ENCODE results near the gene STRN4.
A peak's percentile ranks its signal among the peaks of the same experiment; 100 is the strongest.

Gene STRN4

DNA sequence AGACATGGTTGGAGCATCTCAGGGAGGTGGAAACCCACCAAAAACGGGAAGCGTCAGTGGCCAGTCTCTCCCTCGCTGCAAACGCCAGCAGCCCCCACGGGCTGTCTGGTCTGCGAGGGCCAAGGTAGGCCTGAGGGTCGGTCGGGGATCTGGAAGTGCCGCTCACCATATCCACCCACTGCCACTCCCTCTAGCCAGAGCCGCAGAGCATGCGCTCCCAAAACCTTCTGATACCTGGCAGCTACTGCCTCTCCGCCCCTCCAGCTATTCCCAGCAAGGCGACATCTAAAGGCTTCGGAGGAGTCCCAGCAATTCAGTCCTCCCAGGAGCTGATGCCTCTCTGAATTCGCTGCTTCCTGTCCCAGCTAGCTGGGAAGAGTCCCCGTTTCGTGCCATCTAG lies 4.8 kb downstream of the STRN4 start:
- no peak for DNase-seq

DNA sequence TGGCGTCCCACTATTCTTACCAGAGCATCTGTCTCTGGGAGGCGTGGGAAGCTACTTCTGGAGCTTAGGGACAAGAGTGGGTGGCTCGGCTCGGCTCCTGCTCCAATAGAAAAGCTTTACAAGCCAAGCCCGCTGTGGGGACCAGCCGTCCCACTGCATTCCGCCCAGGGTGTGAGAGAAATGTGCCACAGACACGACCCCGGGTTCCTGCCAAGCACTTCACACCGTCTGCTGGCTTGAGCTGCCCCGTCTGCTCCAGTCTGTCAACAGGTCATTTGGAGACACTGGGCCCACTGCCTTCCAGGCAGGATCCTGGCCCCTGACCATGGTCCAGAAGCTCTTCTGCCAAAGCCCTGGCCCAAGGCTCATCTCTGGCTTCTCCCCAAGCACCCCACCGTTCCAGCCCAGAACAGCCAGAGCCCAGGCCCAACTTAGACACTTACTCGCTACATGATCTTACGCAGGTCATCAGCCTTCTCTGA lies 6.9 kb downstream of the STRN4 start:
- DNase-seq: no peak

DNA sequence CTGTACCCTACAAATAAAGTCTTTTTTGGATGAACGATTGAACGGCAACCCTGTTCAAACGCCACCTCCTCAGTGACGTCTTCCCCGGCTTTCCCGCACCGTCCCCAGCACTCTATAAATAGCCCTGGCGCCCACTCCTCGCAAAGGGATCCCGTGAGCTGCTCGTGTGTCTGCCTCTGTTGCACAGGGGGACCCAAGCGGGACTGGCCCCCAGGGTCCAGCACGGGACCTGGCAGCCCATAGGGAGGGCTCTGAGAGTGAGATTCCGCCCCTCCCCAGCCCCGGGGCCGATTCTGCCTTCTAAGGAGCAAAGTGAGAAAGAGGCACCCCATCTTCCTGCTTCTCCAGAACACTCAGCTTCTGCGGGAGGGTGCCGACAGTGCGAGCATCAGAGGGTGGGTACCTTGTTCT lies 8.5 kb downstream of the STRN4 start:
- no peak for DNase-seq

DNA sequence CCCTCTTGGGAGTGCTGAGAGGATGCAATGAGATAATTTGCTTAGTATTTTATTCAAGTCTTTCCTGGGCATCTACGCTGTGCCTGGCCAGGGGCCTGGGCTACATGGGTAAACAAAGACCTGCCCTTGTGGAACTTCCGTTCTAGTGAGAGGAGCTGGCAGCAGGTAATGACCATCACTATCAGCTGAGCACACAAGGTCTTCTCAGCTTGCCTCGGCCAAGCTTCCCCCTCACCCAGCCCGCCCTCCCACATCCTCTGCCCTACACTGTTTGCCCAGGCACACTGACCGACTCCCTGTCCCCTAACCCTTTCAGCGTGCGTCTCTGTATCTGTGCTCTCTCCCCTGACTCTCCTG lies 9.0 kb downstream of the STRN4 start:
- DNase-seq: no peak

DNA sequence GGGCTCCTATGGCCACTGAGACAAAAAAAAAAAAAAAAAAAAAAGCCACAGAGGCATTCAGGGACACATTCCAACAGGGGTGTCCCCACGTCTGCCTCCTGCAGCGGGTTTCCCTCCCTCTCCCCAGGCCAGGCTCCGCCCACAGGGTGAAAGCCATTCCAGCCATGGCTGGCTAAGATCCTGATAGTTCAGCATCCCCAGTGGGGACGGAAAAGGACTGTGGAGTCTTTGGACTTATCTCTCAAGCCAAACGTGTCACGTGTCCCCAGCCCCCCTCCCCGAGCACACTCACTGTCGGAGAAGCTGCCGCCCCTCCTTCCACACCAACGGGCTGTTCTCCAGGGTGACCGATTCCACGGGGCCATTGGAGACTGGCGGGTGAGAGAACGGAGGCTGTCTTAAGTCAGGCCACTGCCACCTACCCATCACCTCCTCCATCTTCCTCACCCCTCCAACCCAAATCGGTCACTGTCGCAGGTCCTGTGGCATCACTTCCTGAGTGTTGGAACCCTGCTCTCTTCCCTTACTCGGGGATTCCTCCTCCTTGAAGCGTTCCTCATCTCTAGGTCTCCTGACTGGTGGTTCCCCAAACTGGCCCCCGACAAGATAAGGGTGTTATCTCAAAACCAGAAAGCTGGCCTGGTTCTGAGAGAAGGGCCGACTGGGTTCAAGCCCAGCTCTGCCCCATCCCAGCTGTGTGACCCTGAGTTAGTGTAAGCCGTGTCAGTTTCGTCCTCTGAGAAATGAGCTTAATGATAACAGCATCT lies 9.5 kb downstream of the STRN4 start:
- DNase-seq: no peak

DNA sequence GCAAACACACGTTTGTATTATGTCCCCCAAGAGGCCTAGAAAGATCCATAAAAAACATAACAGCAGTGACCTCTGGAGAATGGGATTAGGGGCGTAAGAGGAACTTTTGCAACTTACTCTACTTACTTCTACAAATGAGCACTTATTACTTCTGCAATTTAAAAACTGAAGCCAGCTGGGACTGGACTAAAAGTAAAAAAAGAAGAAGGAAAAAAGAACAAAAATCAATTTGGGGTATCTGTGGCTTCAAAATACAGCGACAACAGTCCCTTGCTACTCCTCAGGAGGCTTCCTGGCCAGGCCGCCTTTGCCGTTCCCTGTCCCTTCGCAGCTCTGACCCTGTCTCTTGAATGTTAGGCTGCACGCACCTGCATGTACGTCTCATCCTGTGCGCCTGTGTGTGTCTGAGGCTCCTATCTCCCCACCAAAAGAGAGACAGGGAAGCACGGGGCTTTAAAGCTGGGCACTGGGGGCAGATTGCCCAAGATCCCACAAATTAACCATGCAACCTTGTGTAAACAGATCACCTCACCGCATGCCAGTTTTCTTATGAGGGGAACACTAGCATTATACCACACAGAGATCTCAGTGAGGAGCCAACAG lies 12.5 kb downstream of the STRN4 start:
- no peak for DNase-seq

DNA sequence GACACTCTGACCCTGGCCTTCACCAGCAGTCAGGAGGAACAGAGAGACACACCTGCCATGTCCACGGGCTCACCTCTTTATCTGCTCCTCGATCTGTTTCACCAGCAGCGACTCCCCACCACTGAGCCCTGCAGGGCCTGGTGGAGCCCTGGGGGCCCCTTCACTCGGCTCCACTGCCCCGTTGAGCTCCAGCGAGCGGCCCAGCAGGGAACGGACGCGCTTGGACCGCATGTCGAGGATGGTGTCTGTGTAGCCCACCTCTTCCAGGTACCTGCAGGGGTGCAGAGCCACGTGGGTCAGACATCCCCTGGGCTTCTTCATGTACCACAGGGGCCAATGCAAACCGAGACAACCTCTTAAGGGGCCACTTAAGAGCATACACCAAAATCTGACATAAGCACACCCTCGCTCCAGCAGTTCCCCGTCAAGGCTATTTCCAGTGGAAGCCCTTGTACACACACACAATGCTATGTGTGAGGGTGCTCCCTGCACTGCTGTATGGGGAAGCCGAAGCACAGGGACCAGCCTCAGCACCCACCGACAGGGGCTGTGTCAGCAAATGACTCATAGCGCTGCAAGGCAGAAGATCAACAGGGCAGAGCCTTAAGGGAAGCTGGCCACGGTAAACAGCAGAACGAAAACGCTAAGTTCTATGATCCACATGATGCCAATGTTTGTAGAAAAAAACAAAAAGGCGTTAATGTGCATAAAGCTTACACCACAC lies 13.1 kb downstream of the STRN4 start:
- DNase-seq: no peak

DNA sequence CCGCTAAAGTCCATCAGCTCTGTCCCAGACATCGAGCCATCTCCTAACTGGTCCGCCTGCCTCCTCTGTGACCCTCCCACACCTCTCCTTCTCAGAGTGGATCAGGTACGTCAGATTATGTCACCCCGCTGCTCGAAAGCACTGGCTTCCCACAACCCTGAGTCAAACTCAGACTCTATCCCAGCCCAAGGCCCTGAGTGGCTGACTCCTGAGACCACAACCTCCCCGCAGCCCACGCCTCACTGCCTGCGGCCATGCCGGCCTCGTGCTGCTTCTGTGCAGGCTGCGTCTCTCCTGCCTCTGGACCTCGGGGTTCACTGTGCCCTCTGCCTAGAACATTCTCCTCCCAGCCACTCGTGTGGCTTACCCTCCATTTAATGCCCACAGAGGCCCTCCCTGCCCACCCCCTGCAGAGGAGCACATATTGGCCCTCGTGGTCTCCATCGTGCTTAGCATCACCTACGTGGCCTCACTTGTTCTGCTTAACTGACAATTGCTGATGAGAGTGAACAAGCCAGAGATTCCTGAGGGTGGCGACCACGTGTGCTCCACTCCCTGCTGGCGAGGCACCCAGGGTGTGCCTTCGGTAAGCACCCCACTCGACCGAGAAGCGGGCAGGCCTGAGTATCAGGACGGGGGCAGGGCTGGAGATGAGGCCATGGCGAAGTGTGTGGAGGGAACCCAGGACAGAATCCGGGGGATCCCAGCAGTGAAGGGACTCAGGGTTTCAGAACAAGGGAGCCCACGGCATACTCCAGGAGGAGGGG lies 13.9 kb downstream of the STRN4 start:
- DNase-seq: no peak

DNA sequence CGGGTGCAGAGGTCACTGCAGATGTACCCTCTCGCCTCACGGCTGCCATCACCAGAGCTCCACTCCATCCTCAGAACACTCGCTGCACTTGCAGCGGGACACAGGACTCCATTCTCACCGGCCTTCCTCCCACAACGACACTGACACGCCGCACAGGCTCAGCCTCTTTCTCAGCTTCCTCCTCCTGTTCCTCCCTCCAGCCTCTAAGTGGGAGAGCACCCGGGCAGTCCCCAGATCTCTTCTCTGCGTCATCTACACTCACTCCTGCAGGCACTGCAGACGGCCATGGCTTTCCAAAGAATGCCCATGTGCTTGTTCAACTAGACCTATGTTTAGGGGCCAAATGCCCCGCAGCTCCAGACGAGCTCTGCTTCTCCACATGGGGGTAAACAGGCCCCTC lies 14.7 kb downstream of the STRN4 start:
- no peak for DNase-seq

DNA sequence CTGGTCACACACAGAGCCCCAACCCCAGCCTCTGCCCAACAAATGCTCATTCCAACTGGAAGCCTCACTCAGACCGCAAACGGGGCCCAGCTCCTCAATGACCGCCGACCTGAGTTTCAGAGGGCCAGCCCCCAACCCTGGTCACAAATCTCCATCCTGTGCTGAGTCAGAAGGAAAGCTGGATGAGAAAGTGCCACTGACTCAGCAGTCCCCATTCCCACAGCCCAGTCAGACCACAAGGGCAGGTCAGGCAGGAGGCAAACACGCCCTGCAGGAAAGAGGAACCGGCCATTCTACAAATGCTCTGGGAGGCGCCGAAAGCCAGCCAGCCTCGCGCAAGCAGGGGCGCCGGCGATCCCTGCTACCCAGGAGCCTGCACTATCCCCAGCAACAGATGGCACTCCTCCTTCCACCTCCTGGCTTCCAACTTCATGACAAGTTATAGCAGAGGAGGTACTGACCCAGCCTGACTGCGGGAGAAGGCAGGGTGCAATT lies 15.2 kb downstream of the STRN4 start:
- DNase-seq: no peak

DNA sequence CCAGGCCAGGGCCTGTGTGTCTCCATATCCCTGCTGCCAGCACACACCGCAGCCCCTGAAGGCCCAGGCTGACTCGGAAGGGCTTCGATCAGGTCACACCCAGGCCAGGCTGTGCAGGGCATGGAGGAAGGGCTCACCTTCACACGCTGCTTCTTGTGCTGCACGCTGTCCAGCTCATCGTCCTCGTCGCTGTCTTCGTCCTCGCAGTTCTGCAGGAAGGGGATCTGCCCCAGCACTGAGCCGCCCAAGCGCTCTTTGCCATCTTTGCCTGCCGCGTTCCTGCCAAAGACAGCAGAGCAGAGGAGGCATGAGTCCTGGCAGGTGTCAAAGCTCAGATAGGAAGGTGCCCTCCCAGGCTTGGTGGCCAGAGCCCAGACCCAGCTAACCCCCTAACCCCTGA lies 15.7 kb downstream of the STRN4 start:
- DNase-seq: no peak

DNA sequence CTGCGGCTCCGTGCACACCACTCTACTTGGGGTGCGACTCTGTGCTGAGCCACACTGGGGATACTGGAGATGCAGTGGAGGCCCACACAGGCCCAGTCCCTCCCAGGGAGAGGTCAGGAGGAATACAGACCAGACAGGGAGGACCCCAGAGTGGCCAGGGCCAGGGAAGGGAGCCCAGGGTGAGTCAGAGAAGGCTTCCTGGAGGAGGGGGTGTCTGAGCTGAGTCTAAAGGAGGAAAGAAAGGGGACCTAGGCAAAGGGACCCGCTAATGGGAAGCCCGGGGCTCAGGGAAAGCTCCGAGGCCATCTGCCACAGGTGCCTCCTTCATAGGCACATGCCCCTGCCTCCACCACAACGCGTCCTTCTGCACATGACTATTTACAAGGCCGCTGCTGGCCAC lies 16.1 kb downstream of the STRN4 start:
- no peak for DNase-seq

DNA sequence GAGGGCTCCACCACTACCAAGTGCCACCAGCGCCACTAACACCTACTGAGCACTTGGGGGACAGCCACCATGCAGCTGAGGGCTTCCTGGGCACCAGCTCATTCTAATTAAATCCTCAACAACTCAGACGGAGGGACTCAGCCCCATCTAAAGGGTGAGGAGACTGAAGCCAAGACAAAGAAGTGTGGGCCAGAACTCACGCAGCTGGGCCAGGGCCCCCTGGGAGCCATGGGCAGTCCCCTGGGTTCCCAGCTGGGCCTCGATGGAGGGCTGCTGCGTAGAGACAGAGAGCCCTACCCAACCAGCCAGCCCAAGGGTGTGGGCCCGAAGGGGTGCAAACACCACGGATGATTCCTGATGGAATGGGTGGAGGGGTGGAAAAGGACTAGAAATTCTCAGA lies 16.6 kb downstream of the STRN4 start:
- no peak for DNase-seq

DNA sequence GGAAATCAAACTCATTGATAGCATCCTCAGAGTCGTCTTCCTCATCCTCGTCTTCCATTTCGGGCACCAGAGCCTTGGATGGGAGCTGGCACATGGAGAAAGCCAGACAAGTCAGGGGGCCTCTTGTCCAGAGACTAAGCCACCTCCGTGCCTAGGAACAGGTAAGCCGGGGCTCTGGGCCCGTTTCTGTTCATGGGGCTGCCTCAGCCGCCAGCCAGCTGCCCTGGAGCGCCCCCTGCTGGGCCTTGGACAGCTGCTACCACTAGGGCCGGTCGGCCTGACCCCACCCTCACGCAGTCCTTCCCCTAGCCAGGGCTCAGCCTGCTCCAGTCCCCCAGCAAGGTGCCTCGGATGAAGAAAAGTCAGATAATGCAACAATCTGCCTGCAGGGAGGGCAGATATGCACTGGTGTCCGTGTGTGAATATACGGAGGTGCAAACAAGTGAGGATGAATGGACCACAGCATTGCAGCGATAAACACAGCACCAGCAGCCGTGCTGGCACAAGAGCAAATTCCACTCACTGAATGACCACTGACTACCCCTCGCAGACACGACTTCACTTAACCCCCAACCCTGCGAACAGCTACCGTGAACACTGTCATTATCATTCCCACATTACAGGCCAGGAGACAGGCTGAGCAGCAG lies 17.4 kb downstream of the STRN4 start:
- DNase-seq: peak; percentile 71

DNA sequence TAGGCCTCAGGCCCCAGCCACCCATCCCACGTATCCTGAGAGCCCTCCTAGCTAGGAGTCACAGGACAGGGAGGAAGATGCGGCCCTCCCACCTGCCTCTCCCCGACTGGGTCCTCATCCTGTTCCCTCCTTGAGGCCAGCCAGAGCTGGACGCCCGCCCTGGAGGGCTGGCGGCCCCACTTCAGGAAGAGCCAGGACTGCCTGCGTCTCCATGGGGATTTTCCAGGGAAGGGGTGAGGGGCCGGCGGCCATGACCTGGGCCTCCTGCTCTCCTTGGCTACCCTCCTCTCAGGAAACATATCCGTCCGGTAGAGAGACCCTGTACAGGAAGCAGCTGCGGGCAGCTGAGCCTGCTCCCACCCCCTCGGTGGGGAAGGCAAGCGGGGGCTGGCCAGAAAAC lies 18.0 kb downstream of the STRN4 start:
- no peak for DNase-seq

DNA sequence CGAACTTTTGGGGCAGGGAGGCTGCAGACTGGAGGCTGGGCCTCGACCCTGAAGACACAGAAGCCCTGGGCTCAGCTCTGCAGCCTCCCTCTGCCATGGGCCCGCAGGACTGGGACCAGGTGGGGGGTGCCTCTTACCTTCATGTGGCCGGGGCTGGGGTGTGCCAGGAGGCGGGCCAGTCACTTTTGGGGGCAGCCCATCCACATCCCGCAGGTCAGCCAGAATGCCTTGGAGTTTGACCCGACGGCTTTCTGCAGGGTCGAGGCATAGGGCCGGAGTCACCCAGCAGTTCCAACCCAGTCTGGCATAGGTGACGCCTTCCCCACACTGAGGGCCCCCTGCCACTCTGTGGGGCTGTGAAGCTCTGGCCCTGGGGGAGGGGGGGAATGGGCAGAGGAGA lies 18.5 kb downstream of the STRN4 start:
- no peak for DNase-seq

DNA sequence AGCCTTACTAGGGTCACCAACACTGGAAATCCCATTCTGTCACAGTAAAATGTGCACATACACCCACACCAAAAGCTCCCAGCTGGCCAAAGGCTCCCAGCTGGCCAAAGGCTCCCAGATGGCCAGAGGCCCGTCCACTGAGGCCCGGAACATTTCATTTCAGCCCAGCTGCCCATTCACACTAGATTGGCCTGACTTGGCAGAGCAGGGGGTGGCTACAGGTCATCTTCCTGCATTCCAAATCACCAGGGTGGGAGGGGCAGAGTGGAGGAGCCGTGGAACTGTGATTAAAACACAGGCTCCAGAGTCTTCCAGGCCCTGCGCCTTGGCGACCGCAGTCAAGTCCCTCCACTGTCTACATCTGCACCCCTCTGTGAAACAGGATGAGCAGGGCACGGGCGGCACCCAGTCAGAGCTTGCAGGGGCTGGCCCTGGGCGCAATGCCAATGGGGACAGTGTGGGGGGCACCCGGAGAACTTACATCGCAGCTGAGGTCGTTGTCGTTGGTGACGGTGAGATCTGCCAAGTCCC lies 19.2 kb downstream of the STRN4 start:
- no peak for DNase-seq

DNA sequence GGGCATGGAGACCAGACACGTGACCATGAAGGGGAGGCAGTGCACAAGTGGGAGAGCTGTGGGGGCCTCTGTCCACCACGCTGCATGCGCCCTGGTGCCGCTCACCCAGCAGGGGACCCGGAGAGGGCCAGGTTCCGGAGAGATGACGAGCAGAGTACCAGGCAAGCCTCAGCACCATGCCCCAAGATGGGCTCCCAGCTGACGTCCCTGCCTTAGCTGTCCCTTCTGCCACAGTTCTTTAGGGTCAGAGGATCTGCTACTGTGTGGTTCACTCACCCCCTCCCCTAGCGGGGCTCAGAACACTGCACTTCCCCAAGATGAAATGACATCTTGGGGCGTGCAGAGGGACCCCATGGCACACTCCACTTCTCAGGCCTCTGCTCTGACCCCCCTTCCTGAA lies 19.7 kb downstream of the STRN4 start:
- no peak for DNase-seq

DNA sequence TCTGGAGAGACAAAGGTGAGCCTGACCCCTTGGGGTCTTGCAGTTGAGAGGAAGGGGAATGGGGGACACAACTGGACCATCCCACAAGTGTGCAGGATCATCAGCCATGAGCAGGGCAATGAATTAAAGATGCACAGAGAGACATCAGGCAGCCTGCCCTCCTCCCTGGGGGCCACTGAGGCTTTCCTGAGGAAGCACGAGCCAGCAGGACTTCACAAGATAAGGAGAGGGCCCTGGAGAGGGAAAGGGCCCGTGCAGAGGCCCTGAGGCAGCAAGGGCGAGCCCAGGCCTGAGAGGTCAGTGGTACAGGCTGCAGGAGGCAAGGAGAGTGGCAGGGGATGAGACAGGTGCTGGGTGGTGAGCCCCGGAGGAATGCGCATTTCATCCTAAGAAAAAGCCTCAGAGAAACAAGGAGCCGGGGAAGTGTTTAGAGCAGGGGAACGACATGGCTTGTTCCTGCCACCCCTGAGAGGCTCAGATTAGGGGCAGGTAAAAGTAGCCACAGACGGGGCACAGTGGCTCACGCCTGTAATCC lies 20.3 kb downstream of the STRN4 start:
- DNase-seq: no peak

DNA sequence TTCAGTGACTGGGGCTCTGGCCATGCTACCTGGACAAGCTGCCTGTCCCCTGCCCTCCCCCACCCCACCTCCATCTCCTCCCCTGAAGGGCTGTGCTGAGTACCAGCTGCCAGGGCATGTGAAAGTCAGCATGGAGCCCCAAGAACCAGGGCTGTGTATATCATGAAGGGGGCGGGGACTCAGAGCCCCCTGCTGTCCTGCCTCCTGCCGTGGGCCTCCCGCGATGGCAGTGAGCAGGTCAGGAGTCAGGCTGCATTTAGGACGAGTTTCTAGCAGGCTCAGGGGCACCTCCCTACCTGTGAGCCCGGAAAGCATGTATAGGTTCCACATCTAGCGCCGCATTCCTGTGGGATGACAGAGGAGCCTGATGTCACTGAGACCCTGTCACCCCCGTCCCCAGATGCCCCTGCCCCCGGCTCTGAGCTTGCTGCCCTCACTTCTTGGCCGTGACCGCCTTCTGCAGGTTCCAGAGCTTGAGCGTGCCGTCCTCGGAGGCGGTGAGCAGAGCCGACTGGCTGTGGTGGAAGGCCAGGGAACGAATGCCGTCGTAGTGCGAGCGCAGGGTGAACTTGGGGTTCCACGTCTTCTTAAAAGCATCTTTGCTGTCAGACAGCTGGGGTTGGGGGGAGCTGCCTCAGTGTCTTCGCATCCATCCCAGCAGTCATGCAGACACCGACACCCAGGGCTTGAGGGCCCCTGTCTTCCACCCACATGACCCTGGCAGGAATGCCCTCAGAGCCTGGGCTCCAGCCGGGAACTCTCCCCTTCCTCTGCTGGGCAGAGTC lies 21.0 kb downstream of the STRN4 start:
- no peak for DNase-seq

DNA sequence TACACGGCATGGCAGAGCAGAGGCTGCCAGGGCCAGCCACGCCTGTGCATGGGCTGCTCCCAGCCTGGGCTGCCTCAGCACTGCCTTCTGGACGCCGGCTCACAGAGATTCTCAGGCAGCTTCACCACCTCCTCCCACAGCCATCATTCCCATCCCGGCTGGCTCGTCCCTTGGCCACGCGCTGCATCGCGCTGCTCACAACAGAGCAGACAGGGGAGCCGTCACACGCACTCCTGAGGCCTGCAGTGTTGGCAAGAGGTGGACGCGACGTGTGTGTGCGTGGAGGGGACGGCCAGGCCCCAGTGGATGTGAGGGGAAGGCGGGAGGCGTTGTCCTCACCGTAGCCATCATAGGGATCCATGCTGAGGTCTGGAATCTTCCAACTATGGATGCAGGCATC lies 21.8 kb downstream of the STRN4 start:
- no peak for DNase-seq
